Vagina (tissue), 2 donors: ENCODE results near the gene LLCFC1.

Source experiments
- CTCF ChIP-seq, 3 experiments: fragments of 450-650 bp in 2 of 3; fragments of 200-600 bp in 1 of 3; sonication (generic) in 1 of 3; IDR thresholded peaks; one replicate each; pipeline ENCODE4 v1.5.1; 2017 to 2019; ENCODE audit warnings: antibody characterized with exemption in 3 of 3, mild to moderate bottlenecking in 2 of 3, moderate library complexity in 2 of 3
- POLR2AphosphoS5 ChIP-seq, 2 donors: sonication (generic); formaldehyde crosslinking; IDR thresholded peaks; one replicate each; pipeline ENCODE4 v1.9.0; 2017; ENCODE audit warnings: antibody characterized with exemption in 2 of 2, mild to moderate bottlenecking in 2 of 2, low read depth in 1 of 2; ENCODE audit not compliant: insufficient read depth in 1 of 2

DNA sequence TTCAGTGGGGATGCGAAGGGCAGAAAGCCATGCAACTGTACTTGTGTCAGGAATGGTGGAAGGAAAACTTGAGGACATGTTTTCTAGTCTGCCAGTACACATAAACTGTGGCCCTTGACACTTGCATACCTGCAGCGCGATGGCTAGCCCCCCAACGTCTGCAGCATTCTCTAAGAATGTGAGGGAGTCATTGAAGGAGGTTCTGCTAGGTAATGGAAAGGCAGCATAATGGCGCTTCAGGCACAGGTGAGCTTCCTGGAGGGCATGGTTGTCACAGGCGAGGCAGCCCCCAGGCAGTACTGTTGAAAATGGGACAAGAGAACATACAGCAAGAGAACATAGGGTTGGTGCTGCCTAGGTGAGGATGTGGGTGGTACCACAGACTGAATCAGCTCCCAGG is 3.5 kb downstream of the LLCFC1 start:
- no peak for TF ChIP-seq CTCF (IDR thresholded peaks at IDR 0.05)
- TF ChIP-seq POLR2AphosphoS5 (IDR thresholded peaks at IDR 0.05; ENCODE audit: insufficient read depth in 1 of 2, low read depth in 1 of 2), result no peak
